Activated CD4-positive, alpha-beta T cell treated with anti-CD3 and anti-CD28 coated beads, Interleukin-2, amount 10 ng/mL, durations not matched to agents 24 days and 14 days (primary cell): Measurements from ENCODE around the gene IZUMO1R. TPM values are rescaled to one million over a fixed set of nuclear protein-coding genes. Genes with fewer than 3 reads are reported as not detected.

Source experiments
- DNase-seq: peaks from one replicate; pipeline ENCODE4 v3.0.0; 2022
- H3K27ac Mint-ChIP-seq: one replicate; pipeline ENCODE4 v1.8.0; 2022; ENCODE audit warnings: mild to moderate bottlenecking, mixed read lengths
- H3K27me3 Mint-ChIP-seq: one replicate; pipeline ENCODE4 v1.8.0; 2022; ENCODE audit warnings: mixed read lengths
- H3K36me3 Mint-ChIP-seq: one replicate; pipeline ENCODE4 v1.8.0; 2022; ENCODE audit warnings: low read depth, mild to moderate bottlenecking, mixed read lengths
- H3K4me1 Mint-ChIP-seq: one replicate; pipeline ENCODE4 v1.8.0; 2021; ENCODE audit warnings: mixed read lengths
- H3K4me3 Mint-ChIP-seq: one replicate; pipeline ENCODE4 v1.8.0; 2022; ENCODE audit warnings: mild to moderate bottlenecking, moderate library complexity, mixed read lengths
- H3K9me3 Mint-ChIP-seq: one replicate; pipeline ENCODE4 v1.8.0; 2021; ENCODE audit warnings: mixed read lengths
- intact Hi-C: fragments of 100-400 bp; cut with micrococcal nuclease; formaldehyde crosslinking; loops from one replicate; pipeline ENCODE4 v1.15.1; 2023
- total RNA-seq: library from RNA; stranded (reverse); gene quantifications from 2 replicates; pipeline ENCODE4 v1.2.3, GENCODE V29; 2022

IZUMO1R gene
- total RNA-seq, 1 donor from 2014 or later: not detected

GRCh38 chr11:94307101-94307791 is 2.9 kb downstream of the IZUMO1R start:
- no peaks in the 10 kb centered on the region for H3K9me3 Mint-ChIP-seq
- no peaks in the 10 kb centered on the region for H3K36me3 Mint-ChIP-seq
- DNase-seq: no peak
- no peak overlapping the region for H3K27ac Mint-ChIP-seq
- H3K27me3 Mint-ChIP-seq: peaks cover 8% of the 10 kb centered on the region
- intact Hi-C loops: no loop called here
- no peak overlapping the region for H3K4me3 Mint-ChIP-seq
- H3K4me1 Mint-ChIP-seq: no peaks in the 10 kb centered on the region

DNA sequence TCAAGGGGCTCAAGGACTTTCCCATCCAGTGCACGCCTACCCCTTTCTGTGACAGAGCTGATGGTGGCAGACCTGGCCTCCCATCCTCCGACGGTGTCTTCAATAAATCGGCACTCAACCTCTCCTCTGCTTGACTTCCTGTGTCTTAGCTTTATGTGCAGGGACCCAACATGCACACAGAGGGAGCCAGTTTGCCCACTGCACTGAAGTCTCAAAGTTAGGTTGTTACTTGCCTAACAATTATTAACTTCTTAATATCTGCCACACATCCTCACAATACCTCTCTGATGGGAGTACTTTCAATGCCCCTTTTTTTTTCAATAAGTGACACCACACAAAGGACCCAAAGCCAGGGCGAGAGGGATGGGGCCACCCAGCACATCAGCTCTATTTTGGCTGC is 3.6 kb downstream of the IZUMO1R start:
- Mint-ChIP-seq H3K27ac (no peak overlapping the region), H3K4me3 (no peak overlapping the region), H3K27me3 (peaks cover 6% of the 10 kb centered on the region), H3K4me1 (no peaks in the 10 kb centered on the region), H3K9me3 (no peaks in the 10 kb centered on the region), H3K36me3 (no peaks in the 10 kb centered on the region)
- intact Hi-C loops: no loop called here
- DNase-seq: no peak

GRCh38 chr11:94309757-94310156 is 5.4 kb downstream of the IZUMO1R start:
- H3K4me3 Mint-ChIP-seq: no peak overlapping the region
- H3K27ac Mint-ChIP-seq: no peak overlapping the region
- no peak for DNase-seq
- H3K4me1 Mint-ChIP-seq: no peaks in the 10 kb centered on the region
- no peaks in the 10 kb centered on the region for H3K36me3 Mint-ChIP-seq
- intact Hi-C loops: no loop called here
- no peaks in the 10 kb centered on the region for H3K27me3 Mint-ChIP-seq
- no peaks in the 10 kb centered on the region for H3K9me3 Mint-ChIP-seq

DNA sequence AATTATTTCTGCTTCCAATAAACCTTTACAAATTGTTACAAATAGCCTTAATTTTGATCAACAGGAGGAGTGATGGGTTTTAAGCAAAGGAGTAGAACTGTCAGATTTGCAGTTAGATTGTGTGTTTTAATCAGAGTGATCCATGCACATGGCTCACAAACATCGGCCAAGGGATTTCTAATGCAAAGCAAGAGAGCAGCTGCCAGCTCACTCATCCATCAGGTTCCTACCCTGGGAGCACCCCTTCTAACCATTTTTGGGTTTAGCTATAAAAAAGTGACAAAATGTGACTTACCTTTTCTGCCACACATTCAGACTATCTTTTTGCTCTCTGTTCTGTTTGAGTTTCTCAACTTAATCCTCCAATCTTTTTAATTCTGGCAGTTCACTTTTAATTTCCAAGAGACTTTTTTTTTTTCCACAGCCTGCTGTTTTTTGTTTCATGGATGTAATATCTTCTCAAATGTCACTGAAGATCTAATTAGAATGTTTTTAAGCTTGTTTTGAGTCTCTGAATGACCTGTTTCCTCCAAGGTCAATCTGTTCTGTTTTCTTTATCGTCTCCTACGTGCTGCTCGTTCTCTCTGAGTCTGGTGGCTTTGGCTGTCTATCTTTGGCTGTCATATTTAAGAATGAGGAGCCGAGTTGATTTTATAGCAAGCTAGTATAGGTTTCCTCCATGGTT is 6.0 kb downstream of the IZUMO1R start:
- H3K4me3 Mint-ChIP-seq: no peak overlapping the region
- H3K36me3 Mint-ChIP-seq: no peaks in the 10 kb centered on the region
- H3K9me3 Mint-ChIP-seq: no peaks in the 10 kb centered on the region
- DNase-seq: no peak
- no peaks in the 10 kb centered on the region for H3K27me3 Mint-ChIP-seq
- intact Hi-C loops: no loop called here
- no peak overlapping the region for H3K27ac Mint-ChIP-seq
- no peaks in the 10 kb centered on the region for H3K4me1 Mint-ChIP-seq

- peaks cover 5% of the 10 kb centered on the region for H3K27me3 Mint-ChIP-seq
- intact Hi-C loops: no loop called here
- no peak for DNase-seq
- H3K9me3 Mint-ChIP-seq: no peaks in the 10 kb centered on the region
- H3K4me1 Mint-ChIP-seq: no peaks in the 10 kb centered on the region
- H3K27ac Mint-ChIP-seq: no peak overlapping the region
- no peak overlapping the region for H3K4me3 Mint-ChIP-seq
- H3K36me3 Mint-ChIP-seq: no peaks in the 10 kb centered on the region
Observed at GRCh38 chr11:94312339-94312738, 8.0 kb downstream of the IZUMO1R start.

DNA sequence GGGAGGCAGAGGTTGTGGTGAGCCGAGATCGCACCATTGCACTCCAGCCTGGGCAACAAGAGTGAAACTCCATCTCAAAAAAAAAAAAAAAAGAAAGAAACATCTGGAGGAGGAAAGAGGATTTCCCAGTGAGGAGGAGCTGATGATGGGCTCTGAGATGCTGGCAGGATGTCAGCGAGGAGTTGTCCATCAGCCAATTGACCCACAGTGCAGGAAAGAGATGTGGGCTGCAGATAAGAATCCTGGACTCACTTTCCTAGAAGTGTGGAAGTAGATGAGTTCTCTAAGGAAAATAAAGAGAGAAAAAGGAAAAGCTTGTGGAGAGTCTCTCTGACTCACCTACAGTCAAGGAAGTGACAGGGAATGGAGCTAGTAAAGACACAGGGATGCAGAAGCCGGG is 9.7 kb downstream of the IZUMO1R start:
- no peaks in the 10 kb centered on the region for H3K9me3 Mint-ChIP-seq
- H3K27ac Mint-ChIP-seq: no peak overlapping the region
- peaks cover 6% of the 10 kb centered on the region for H3K27me3 Mint-ChIP-seq
- H3K36me3 Mint-ChIP-seq: no peaks in the 10 kb centered on the region
- no peaks in the 10 kb centered on the region for H3K4me1 Mint-ChIP-seq
- H3K4me3 Mint-ChIP-seq: no peak overlapping the region
- intact Hi-C loops: no loop called here
- DNase-seq: no peak

GRCh38 chr11:94315664-94316063 is 11.3 kb downstream of the IZUMO1R start:
- Mint-ChIP-seq H3K27me3 (peaks cover 6% of the 10 kb centered on the region), H3K9me3 (no peaks in the 10 kb centered on the region), H3K27ac (no peak overlapping the region), H3K4me1 (no peaks in the 10 kb centered on the region), H3K36me3 (no peaks in the 10 kb centered on the region), H3K4me3 (no peak overlapping the region)
- intact Hi-C loops: no loop called here
- DNase-seq: no peak

- no peak for DNase-seq
- Mint-ChIP-seq H3K36me3 (no peaks in the 10 kb centered on the region), H3K27me3 (peaks cover 7% of the 10 kb centered on the region), H3K27ac (no peak overlapping the region), H3K4me1 (no peaks in the 10 kb centered on the region), H3K4me3 (no peak overlapping the region), H3K9me3 (no peaks in the 10 kb centered on the region)
- intact Hi-C loops: loop anchor here (10.0 kb wide), 1 partner anchor 398 kb away; no protein-coding TSS in a partner anchor
Observed at GRCh38 chr11:94322501-94322900, 18.1 kb downstream of the IZUMO1R start.

DNA sequence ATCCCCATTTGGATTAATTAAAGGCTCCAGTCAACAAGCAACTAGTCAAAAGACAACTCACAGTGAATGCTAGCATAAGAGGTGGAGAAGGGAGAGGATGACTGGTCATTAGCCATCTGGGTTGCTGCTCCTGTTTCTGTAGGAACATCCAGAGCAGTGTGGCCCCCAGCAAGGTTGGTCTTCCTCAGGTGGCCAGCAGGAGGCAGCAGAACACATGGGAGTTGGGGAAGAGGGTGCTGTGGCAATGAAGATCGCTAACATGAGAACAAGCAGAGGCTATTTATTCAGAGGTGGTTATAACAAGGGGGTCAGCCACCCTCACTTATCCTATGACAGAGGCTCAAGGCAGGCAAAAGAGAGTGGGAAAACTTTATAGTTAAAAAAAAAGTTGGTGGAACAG is 21.3 kb downstream of the IZUMO1R start:
- intact Hi-C loops: loop anchor here (1.0 to 10.0 kb wide), 2 partner anchors 179 to 401 kb away; no protein-coding TSS in a partner anchor
- no peaks in the 10 kb centered on the region for H3K36me3 Mint-ChIP-seq
- H3K27ac Mint-ChIP-seq: no peak overlapping the region
- peak; percentile 89 for DNase-seq
- H3K9me3 Mint-ChIP-seq: no peaks in the 10 kb centered on the region
- no peak overlapping the region for H3K4me3 Mint-ChIP-seq
- H3K27me3 Mint-ChIP-seq: peaks cover 5% of the 10 kb centered on the region
- H3K4me1 Mint-ChIP-seq: no peaks in the 10 kb centered on the region

- peaks cover 5% of the 10 kb centered on the region for H3K27me3 Mint-ChIP-seq
Observed at GRCh38 chr11:94326947-94327346, 22.6 kb downstream of the IZUMO1R start.

DNA sequence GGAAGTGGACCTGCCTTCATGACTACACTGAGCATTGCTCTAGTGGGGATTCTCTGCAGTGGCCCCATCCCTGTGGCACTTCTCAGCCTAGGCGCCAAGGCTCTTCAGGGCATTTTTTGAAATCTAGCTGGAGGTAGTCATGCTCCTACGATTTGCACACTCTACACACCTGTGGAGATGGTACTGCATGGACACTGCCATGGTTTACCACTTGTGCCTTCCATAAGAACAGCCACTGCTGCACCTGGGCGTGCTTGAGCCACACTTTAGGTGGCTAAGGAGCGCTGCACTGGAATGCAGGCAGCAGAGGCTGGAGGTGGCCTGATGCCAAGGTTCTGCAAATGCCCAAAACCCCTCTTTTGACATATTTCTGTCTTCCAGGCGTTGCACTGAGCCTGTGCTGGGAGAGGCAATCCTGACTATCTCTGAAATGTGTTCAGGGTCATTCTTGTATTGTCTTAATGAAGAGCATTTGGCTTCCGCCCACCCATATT is 24.3 kb downstream of the IZUMO1R start:
- Mint-ChIP-seq H3K36me3 (no peaks in the 10 kb centered on the region), H3K4me1 (no peaks in the 10 kb centered on the region), H3K27me3 (peaks cover 9% of the 10 kb centered on the region), H3K9me3 (no peaks in the 10 kb centered on the region), H3K27ac (no peak overlapping the region), H3K4me3 (no peak overlapping the region)
- no peak for DNase-seq
- intact Hi-C loops: loop anchor here (10.0 kb wide), 1 partner anchor 404 kb away; no protein-coding TSS in a partner anchor

More at GRCh38 chr11:94326947-94327346, 22.6 kb downstream of the IZUMO1R start:
- H3K4me3 Mint-ChIP-seq: no peak overlapping the region
- intact Hi-C loops: loop anchor here (10.0 kb wide), 1 partner anchor 402 kb away; no protein-coding TSS in a partner anchor
- H3K9me3 Mint-ChIP-seq: no peaks in the 10 kb centered on the region
- DNase-seq: no peak
- no peaks in the 10 kb centered on the region for H3K4me1 Mint-ChIP-seq
- no peaks in the 10 kb centered on the region for H3K36me3 Mint-ChIP-seq
- H3K27ac Mint-ChIP-seq: no peak overlapping the region

GRCh38 chr11:94329501-94329900 is 25.1 kb downstream of the IZUMO1R start:
- no peak for DNase-seq
- no peak overlapping the region for H3K27ac Mint-ChIP-seq
- intact Hi-C loops: loop anchor here (10.0 kb wide), 1 partner anchor 405 kb away; no protein-coding TSS in a partner anchor
- peaks cover 9% of the 10 kb centered on the region for H3K27me3 Mint-ChIP-seq
- H3K36me3 Mint-ChIP-seq: no peaks in the 10 kb centered on the region
- H3K4me3 Mint-ChIP-seq: no peak overlapping the region
- H3K9me3 Mint-ChIP-seq: no peaks in the 10 kb centered on the region
- H3K4me1 Mint-ChIP-seq: no peaks in the 10 kb centered on the region

- DNase-seq: no peak
- Mint-ChIP-seq H3K27me3 (peaks cover 6% of the 10 kb centered on the region), H3K9me3 (no peaks in the 10 kb centered on the region), H3K4me3 (no peak overlapping the region), H3K4me1 (no peaks in the 10 kb centered on the region), H3K27ac (no peak overlapping the region), H3K36me3 (no peaks in the 10 kb centered on the region)
- intact Hi-C loops: no loop called here
Observed at GRCh38 chr11:94330789-94331188, 26.4 kb downstream of the IZUMO1R start.

DNA sequence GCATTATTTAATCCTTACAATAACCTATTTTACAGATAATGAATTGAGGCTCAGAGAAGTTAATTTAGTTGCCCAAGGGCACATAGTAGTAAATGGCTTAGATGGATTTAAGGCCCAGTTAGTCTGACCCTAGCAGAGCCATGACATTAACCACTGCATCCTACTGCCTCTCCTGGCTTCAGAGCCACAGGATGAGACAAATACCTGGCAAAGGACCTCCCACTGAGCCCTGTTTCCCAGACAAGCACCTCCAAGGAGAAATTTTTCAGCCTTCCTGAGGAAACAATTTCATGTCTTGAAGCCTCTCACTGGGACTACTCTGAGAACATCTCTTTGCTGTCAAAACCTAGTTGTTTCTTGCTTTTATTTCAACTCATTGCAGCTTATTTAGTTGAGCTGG is 28.4 kb downstream of the IZUMO1R start:
- DNase-seq: no peak
- H3K27ac Mint-ChIP-seq: no peak overlapping the region
- H3K27me3 Mint-ChIP-seq: peaks cover 3% of the 10 kb centered on the region
- no peaks in the 10 kb centered on the region for H3K9me3 Mint-ChIP-seq
- no peaks in the 10 kb centered on the region for H3K4me1 Mint-ChIP-seq
- H3K36me3 Mint-ChIP-seq: no peaks in the 10 kb centered on the region
- intact Hi-C loops: no loop called here
- no peak overlapping the region for H3K4me3 Mint-ChIP-seq
